ENCODE measurements around the gene LRFN5.

LRFN5 gene

DNA sequence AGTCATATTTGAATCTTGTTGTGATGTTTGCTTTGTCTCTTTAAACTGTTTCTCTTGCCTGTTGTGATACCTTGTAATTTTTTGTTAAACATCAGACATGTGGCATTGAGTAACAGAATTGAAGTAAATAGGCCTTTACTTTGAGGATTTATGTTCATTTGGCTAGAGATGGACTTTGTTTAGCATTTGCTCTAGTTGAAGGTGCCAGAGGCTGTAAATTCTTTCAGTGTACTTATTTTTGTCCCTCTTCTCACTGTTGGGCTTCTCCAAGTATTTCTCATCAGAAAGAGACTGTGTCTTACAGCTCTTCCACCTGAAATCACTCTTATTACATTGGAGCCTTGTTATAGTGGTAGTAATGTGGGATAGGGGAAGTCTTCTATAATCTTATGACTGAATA, 175.8 kb downstream of the LRFN5 start:
- no peak overlapping the region for H3K4me3 ChIP-seq (ENCODE audit: low read depth, low read length)

DNA sequence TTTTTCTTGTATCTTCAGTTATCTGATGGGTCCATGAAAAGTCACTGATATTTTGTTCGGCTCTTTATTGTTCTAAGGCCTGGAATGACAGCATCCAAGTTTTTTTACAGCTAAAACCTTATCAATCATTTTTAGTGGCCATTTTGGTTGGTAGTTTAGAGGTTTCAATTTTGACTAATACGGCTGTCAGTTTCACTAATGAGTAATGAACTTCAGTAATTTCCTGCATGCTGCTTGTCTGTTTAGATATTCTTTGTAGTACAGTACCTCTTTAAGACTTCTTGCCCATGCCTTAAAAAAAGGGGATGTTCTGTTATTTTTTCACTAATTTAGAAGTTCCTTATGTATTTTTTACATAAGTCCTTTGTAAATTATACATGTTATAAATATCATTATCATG, 176.7 kb downstream of the LRFN5 start:
- no peak overlapping the region for H3K4me3 ChIP-seq (ENCODE audit: low read depth, low read length)
- TF ChIP-seq, protein P1, sequence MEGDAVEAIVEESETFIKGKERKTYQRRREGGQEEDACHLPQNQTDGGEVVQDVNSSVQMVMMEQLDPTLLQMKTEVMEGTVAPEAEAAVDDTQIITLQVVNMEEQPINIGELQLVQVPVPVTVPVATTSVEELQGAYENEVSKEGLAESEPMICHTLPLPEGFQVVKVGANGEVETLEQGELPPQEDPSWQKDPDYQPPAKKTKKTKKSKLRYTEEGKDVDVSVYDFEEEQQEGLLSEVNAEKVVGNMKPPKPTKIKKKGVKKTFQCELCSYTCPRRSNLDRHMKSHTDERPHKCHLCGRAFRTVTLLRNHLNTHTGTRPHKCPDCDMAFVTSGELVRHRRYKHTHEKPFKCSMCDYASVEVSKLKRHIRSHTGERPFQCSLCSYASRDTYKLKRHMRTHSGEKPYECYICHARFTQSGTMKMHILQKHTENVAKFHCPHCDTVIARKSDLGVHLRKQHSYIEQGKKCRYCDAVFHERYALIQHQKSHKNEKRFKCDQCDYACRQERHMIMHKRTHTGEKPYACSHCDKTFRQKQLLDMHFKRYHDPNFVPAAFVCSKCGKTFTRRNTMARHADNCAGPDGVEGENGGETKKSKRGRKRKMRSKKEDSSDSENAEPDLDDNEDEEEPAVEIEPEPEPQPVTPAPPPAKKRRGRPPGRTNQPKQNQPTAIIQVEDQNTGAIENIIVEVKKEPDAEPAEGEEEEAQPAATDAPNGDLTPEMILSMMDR (IDR thresholded peaks at IDR 0.05; ENCODE audit: borderline replicate concordance, insufficient read depth, low read depth, low read length), result no peak

More for the DNA sequence above, 175.8 kb downstream of the LRFN5 start:
- TF ChIP-seq, protein P1 (IDR thresholded peaks at IDR 0.05; ENCODE audit: borderline replicate concordance, insufficient read depth, low read depth, low read length), result no peak

- H3K4me3 ChIP-seq (ENCODE audit: low read depth, low read length), result no peak overlapping the region
- TF ChIP-seq, protein P1 (IDR thresholded peaks at IDR 0.05; ENCODE audit: borderline replicate concordance, insufficient read depth, low read depth, low read length), result no peak
These were observed 179.0 kb downstream of the LRFN5 start for GRCh38 chr14:41785696-41786095.

- TF ChIP-seq, protein P1 (IDR thresholded peaks at IDR 0.05; ENCODE audit: borderline replicate concordance, insufficient read depth, low read depth, low read length), result no peak
- H3K4me3 ChIP-seq (ENCODE audit: low read depth, low read length), result no peak overlapping the region
These were observed 193.1 kb downstream of the LRFN5 start for GRCh38 chr14:41799817-41800216.

DNA sequence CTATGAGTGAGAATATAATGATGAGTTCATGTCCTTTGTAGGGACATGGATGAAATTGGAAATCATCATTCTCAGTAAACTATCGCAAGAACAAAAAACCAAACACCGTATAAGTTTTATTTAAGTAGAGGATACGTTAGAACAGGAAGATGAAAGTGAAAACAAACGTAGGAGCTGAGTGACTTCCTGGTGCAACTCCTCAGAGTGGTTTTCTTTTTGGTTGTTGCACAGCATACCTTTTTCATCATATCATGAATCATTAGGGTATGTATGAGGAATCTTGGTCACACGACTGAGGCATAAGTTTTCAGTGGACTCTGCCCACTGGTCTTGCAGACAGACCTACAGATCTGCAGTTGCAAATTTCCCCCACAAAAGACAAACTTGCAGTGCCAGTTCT, 199.0 kb downstream of the LRFN5 start:
- H3K4me3 ChIP-seq (ENCODE audit: low read depth, low read length), result no peak overlapping the region
- TF ChIP-seq, protein P1 (IDR thresholded peaks at IDR 0.05; ENCODE audit: borderline replicate concordance, insufficient read depth, low read depth, low read length), result no peak

- TF ChIP-seq, protein P1 (IDR thresholded peaks at IDR 0.05; ENCODE audit: borderline replicate concordance, insufficient read depth, low read depth, low read length), result no peak
- no peak overlapping the region for H3K4me3 ChIP-seq (ENCODE audit: low read depth, low read length)
These were observed 199.8 kb downstream of the LRFN5 start for GRCh38 chr14:41806366-41806975.

DNA sequence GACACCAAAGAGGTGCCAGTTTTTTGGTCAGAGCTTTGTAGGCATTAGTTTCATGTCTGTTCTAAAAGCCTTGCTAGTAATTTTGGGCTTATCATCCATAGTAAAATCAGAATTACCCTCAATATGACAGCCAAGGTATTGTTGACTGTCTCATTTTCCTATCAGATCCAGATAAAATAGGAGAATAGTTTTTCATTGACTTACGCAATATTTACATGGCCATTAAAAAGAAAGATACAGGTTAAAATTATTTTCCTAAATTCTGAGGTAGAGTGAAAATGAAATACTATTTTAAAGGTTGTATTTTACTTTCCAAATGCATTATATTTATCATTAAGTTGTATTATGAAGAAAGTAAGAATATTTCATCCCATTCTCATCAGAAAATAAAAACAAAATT, 203.7 kb downstream of the LRFN5 start:
- H3K4me3 ChIP-seq (ENCODE audit: low read depth, low read length), result no peak overlapping the region
- TF ChIP-seq, protein P1 (IDR thresholded peaks at IDR 0.05; ENCODE audit: borderline replicate concordance, insufficient read depth, low read depth, low read length), result no peak

All from GM12875 (cell line).